T1000 (cell line): Measurements from ENCODE around the gene ANKS1B.
"Not testable (repeated sequence)": the region's sequence is repeated elsewhere in the genome, so short reads cannot be mapped to it uniquely, and the experiment has no call there.

Source experiments
- DNase-seq: peaks from one replicate; lab custom pipeline; 2025; ENCODE audit warnings: mixed read lengths; lab: John Stamatoyannopoulos, UW

Gene ANKS1B

DNA sequence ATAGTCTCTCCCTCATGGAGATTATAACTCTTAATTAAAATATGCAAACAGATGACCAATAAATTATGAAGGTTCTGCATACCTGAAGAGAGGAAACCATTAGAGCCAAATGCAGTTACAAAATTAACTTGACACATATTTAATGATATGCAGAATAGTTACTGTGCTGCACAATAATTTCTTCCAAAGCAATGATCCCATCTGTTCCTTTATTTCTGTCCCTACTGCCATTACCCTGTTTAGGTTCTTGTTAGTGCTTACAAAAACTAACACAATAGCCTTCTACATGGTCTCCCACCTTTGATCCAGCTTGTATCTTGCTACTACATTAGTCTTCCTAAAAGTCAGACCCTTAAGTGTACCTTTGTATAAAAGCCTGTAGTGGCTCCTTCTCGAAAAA is 928.5 kb downstream of the ANKS1B start:
- DNase-seq, result no peak

DNA sequence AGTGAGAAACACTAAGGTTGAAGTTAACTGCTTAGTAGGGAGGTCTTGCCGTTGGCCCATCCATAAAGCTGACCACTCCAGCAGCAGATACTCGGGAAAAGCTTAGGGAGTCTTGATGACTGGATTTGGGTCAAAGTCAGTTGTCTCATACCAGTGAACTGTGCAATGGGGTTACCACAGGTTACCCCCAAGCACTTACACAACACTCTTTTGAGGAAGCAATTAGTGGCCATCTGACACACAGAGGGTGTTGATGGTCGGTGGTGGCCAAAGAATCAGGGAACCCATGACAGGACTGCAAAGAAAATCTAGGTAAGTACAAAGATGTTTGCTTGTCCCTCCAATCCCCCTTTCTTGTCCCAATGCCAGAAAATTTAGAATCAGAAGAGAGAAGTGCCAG is 929.4 kb downstream of the ANKS1B start:
- no peak for DNase-seq

DNA sequence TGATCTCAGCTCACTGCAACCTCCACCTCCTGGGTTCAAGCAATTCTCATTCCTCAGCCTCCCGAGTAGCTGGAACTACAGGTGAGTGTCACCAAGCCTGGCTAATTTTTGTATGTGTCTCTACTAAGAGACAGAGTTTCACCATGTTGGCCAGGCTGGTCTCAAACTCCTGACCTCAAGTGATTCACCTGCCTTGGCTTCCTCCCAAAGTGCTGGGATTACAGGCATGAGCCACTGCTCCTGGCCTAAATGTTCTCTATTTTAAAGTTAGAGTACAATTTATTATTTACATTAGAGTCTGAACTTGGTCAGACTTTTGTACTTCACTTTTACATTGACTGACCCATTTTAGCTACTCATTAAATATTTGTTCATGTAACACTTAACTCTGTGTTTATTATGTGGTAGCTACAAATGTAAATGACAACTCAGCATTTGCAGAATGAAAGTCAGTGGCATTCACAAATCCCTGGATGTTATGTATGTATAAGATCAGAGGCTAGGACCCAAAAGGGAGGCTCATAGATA is 930.1 kb downstream of the ANKS1B start:
- DNase-seq, result no peak

DNA sequence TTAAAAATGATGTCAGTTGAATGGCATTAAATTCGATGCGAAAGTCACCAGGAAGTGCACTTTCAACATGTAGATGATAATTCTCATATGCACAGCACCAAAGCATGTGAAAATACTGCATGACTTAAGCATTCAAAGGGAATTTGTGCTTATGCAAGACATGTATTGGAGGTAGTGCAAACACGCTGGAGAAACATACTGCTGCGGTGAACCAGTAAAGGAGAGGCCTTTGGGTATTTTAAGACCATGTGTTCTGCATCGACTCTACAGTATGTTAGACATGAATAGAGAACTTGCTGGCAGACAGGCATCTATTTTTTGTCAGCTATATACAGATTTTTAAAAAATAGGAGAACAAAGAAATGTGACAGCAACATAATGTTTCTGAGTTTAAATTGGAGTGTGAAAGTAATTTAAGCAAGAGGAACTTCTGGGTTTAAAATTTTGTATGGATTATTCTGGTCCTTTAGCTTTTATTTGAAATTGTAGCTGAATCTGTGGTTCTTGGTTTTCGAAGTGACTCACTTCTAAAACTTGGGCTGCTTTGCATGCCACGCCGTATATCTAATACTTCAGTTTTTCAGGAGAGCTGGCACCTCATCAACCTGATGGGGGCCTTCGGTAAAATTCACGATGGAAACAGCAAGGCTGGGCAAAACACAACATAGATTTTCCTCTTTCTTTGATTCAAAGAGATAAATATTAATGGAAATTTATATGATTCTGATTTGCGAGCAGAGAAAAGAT is 930.9 kb downstream of the ANKS1B start:
- DNase-seq, result no peak

DNA sequence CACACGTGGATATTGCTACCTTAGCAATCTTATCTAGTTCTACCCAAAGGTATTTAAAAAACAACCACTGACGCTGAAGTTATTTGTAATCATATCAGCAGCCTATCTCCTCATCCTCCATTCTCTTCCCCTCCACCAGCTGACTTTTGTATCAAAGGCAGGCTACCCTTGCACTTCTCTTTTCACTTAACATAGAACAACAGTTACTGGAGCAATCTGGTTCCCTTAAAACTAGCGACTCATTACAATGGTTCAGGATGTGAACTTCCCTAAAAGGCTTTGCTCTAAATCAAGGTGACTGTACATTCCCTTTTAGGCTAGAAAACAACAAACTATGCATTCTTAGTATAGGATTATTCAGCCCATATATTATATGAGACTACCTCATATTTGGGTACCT is 935.0 kb downstream of the ANKS1B start:
- DNase-seq, result no peak

DNA sequence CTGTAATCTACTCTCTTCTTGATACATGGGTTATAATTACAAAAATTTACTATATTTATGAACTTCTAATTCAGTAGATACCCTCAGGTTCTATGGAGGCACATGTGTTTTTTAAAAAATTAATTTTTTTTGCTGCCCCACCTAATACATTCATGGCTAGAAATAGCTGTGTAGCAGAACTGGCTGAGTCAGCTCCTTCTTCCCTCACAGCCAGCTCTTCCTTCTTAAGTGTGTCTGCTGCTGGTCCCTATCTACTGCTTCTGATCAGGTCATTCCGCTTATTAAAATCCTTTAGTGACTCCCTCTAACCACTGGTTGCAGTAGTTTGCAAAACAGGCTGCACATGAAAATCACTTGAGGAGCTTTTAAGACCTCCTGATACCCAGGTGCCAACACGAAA is 939.6 kb downstream of the ANKS1B start:
- no peak for DNase-seq

DNA sequence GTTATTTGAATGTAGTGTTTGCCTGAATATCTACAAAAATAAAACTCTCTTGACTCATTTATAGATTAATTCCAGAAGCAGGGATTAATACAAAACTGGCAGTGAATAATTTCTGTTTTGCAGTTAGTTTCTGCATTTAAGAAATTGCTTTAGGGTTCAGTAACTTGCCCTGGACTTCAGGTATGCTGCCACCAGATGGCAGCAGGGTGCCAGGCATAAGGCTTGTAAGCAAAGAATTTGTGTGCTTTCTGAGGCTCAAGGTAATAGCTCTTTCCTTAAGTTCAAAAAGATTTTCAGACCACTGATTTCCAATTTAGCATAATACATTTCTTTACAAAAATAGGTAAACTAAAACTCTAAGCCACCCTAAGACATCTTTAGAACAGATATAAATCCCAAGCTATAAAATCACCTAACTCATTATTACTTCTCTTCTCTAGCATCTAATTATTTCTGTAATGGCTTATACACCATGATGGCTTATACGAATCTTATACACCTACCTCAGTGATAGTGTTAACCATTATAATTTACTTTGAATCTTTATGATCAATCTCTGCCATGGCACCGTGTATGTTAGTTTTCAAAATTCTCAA is 941.3 kb downstream of the ANKS1B start:
- DNase-seq, result peak; percentile 23

DNA sequence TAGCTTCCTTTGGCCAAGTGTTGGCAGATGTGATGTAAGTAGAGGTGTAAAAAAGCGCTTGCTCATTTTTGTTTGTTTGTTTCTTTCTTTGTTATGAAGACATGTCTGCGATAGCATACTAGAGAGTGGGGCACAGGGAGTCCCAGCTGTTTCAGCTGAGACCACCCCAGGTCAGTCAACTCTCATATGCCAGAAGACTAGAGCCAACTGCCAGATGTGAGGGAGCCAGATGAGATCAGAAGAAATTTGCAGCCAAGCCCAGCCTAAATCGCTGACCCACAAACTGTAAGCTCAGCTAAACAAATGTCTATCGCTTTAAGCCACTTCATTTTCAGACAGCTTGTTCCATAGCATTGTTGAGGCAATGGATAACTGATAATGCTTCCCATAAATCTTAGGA is 942.5 kb downstream of the ANKS1B start:
- DNase-seq, result no peak

DNA sequence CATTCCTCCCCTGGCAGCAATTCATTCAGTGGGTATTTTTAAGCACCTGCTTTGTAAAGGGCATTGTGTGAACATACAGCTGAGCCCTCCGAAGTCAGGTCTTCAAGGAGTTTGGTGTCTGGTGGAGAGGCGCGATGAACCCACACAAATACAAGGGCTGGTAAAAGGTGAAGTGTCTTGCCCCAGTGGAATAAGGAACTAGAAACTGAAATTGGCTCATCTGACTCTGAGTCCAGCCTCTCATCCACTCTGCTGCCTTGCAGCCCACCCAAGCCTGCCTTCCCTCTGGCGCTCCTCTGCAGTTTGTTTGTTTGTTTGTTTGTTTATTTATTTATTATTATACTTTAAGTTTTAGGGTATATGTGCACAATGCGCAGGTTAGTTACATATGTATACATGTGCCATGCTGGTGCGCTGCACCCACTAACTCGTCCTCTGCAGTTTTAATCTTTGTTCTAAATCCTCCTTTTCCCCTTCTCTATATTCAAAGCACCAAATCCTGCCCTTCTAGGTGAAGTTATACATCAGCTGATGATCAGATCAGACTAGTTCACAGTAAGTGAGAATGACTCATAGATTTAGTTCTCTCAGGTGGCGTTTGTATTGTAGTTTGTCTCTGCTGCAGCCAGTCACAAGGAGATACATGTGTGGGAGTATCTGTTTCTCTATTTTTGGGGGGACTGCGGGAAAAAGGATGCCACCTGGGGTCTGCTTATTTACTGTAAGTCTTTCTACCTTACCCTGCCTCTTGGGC is 945.2 kb downstream of the ANKS1B start:
- no peak for DNase-seq

DNA sequence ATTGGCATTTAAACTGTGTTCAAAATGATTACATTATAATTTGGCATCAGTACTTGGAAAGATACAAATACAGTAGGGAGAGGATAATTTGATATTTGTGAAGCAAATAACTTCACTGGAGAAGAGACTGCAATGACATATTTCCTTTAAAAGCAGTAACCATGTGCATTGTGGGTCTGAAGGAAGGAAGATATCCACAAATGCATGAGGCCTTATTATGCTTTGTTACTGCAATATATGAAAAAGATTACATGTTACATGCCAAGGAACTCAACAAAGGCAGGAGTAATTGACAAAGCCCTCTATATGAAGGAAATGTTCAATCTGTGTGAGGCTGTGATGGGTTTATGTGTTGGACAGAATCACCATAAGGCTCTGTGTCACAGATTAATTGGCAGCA is 948.2 kb downstream of the ANKS1B start:
- no peak for DNase-seq

DNA sequence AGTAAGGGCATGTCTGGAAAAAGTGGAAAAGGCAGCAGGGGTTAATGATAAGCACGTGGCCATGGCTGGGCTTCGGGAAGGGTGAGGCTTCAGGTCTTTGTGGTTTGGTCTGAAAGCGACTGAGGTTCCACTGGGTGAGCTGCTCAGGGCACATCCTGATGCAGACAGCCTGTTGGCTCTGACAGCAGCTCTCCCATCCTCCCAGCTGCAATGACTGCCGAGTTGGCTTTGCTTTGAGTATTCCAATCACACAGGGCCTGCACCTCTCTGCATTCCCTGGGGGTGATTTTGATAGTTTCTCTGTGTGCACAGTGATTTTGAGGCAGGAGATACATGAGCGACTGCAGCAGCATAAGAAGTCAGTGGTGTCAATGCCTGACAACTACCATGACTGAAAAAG is 948.9 kb downstream of the ANKS1B start:
- no peak for DNase-seq

DNA sequence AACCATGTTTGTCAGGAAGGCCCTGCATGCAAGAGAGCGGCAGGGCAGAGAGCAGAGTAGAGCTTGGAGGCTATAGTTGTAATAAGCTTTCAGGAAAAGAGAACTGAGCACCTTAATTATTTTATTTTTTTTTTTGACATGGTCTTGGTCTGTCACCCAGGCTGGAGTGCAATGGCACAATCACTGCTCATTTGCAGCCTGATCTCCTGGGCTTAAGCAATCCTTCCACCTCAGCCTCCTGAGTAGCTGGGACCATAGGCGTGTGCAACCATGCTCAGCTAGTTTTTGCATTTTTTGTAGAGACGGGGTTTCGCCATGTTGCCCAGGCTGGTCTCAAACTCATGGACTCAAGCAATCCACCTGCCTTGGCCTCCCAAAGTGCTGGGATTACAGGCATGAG is 950.5 kb downstream of the ANKS1B start:
- not testable (repeated sequence) for DNase-seq

DNA sequence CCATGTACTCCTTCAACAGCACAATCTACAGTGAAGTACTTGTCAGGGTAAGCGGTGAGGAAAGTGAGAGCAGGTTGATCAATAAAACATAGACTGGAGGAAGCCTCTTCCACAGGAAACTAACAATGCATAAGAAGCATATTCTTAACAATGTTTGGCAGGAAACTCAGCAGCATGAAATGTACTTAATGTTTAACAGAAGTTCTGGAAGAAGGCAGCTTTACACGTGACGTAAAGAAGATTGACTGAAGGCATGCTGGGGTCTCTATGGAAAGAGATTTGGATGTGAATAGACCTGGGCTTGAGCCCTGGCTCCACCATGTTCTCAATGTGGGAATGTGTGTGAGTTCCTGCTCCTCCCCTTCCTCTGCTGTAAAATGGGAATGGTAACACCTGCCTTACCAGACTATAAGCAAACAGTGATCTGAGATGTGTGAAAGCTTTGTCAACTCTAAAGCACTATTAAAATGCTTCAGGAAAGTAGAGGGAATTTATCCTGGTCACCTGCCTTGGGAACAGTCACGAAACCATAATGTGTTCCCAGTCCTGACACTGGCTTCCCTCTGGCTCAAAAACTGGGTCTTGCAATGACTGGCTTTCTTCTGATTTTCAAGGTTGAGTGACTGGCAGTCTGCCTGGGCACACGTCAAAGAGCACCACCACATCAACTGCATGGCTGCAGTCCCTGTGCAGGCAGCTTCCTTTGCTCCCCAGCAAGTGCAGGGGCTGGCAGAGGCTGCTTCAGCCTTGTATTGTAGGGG is 955.0 kb downstream of the ANKS1B start:
- DNase-seq, result no peak

DNA sequence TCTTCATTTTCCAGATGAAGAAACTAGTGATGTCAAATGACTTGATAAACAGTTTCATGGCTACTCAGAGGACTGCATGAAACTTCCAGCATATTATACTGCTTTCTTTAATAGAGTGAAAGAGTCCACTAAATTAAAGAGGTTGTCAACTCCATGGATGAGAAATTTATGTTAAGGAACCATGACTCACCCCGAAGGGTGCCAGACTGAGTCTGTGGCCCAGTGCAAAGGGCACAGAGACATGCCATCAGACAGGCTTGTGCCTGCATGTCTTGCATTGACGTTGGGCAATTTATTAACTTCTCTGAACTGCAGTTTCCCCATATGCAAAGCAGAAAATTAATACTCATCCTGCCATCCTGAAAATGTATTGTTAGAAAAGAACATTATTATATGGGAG is 957.3 kb downstream of the ANKS1B start:
- DNase-seq, result no peak

DNA sequence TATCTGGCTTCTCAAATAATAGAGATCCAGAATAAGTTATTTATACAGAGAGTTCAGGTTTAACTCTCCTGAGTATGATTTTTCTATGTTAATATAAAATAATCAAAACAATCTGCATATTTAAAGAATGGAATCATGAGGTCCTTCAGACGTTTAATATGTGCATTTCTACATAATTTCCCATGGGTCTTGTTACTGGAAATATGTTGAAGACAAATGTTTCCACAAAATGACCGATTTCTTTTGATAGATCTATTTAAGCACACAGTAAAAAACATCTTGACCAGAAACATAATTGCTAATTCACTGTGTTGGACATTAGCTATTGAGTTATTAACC is 957.7 kb downstream of the ANKS1B start:
- no peak for DNase-seq

DNA sequence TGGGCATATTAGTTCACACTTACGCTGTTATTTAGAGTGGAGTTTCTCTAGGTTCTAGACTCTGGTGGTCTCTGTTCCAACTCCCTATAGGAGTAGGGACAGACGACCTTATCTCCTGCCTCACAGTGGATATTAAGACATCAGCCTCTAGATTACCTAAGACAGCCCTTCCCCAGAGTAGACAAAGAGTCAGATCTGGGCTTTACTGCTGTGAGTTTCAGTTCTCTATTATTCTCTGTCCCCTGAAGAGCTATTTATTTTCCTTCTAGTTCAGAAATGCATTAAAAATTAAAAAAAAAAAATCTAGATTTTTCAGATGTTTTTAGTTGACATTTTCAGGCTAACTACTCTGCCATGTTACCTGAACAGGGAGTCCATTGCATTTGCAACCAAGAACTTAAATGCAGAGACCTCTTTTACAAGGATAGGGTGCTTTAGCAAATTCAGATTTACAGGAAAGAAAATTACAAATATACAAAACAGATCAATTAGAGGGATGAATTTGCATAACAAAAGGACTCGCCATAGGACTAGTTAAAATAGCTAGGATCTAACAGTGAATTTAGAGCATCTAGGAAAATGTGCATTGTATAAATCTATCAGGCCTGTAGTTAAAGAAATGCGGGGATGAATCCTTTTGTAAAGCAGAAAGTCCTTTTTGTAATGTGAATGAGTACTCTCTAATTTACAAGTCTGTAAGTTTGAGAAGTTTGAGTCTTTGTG is 958.2 kb downstream of the ANKS1B start:
- no peak for DNase-seq

DNA sequence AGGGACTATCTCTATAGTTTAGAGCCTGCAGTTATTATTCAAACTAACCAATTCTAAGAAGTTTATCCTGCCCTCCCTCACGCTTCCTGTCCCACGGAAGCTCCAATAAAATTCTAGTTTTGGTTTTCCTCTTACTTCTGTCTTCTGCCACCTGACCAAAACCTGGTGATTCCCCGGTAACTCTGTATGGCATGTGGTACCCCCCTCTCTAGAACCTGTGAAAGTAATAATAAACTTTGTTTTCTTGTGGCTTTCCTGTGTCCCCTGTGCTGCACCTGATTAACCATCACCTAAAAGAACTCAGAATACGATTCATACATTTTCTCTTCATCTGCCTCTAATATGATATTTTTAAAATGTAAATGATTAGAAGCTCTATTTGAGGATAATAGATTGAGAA is 959.9 kb downstream of the ANKS1B start:
- DNase-seq, result no peak

DNA sequence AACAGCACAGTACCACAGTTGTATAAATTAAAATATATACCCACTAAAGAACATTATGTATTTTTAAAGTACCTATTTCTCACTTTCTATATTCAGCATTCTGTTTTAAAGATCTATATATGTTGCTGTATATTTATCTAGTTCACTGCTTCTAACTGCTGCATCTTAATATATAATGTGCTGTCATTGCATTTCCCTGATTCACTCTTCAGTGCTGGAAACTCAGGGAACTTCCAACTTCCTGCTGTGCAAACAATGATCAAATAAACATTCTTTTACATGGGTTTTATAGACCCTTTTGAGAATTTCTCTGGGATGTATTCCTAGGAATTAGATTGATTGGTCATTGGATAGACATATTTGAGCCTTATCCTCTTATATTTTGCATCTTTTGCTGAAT is 960.5 kb downstream of the ANKS1B start:
- DNase-seq, result no peak

DNA sequence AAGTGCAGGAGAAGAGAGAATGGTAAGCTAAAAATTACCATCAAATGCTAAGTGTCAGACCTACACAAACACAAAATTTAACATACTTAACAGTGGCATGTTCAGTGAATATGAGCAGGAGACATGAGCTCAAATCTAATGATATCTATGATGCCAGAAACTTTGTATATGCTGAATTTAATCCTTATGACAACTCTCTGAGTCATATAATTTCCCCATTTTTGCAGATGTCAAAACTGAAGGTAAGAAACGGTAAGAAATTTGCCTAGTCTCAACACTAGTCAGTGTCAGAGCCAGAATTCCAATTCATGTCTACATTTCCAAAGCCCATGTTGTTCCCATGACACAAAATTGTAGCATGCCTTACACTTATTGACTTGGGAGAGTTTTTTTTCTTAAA is 963.9 kb downstream of the ANKS1B start:
- no peak for DNase-seq

DNA sequence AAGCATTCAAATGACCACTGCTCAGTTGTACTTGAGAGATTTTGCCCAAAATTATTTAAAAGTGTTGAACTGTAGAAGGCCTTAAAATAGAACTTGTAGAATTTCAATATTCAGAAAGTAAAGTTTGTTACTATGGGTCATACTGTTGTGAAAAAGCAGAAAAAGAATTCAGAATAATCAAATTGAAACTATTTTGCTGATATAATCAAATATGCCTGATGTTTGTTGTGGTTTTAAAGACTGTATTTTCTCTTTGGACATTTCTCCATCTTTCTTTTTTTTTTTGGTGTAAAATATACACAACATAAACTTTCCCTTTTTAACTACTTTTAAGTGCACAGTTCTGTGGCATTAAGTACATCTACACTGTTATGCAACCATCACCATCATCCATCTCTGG is 964.9 kb downstream of the ANKS1B start:
- no peak for DNase-seq

DNA sequence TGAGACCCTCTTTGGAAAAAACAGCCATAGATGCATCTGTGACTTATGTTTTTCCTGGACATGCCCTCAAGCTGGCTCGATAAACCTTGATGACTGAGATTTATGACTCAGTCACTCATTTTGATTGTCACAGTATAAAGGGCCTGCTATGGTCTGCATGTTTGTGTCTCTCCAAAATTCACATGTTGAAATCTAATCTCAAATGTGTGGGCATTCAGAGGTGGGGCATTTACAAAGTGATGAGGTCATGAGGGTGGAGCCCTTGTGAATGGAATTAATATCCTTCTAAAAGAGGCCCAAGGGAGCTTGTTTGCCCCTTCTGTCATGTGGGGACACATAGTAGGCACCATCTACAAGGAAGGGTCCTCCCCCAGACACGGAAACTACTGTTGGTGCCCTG is 966.8 kb downstream of the ANKS1B start:
- DNase-seq, result no peak
